Loucy (cell line): Measurements from ENCODE around the gene LSM5.
"Not testable (repeated sequence)": the region's sequence is repeated elsewhere in the genome, so short reads cannot be mapped to it uniquely, and the experiment has no call there.

ENCODE experiments used
- CTCF ChIP-seq: fragments of 200-600 bp; sonication (generic); conservative IDR thresholded peaks from 2 replicates; pipeline ENCODE4 v1.5.1; 2014; ENCODE audit warnings: mild to moderate bottlenecking, antibody characterized with exemption, low read length
- EZH2phosphoT487 ChIP-seq: fragments of 200-600 bp; IDR thresholded peaks from 2 replicates; pipeline ENCODE4 v1.6.1; 2018; ENCODE audit warnings: antibody characterized with exemption, mild to moderate bottlenecking, moderate library complexity, borderline replicate concordance

GRCh38 chr7:32464641-32465416 lies 25.4 kb downstream of the LSM5 start:
- not testable (repeated sequence) for TF ChIP-seq CTCF, EZH2phosphoT487
